Right atrium auricular region (tissue), 2 donors: ENCODE results near the gene THAP12. TPM values are rescaled to one million over a fixed set of nuclear protein-coding genes. Genes with fewer than 3 reads are reported as not detected.

Experiments used
- DNase-seq: peaks from one replicate; pipeline ENCODE4 v3.0.0-alpha.2; 2019; ENCODE audit warnings: low spot score
- H3K27ac ChIP-seq, 2 donors: fragments of 200-600 bp; sonication (generic); 1 replicate in 1 of 2; 2 replicates in 1 of 2; pipeline ENCODE4 v1.5.1; 2016 to 2019
- H3K27me3 ChIP-seq, 2 donors: fragments of 200-600 bp; sonication (generic); one replicate each; pipeline versions ENCODE4 v1.5.1 to v1.6.0; 2017 to 2019
- H3K36me3 ChIP-seq: fragments of 200-600 bp; sonication (generic); one replicate; pipeline ENCODE4 v1.5.1; 2016
- H3K4me1 ChIP-seq, 2 donors: fragments of 200-600 bp; sonication (generic); one replicate each; pipeline versions ENCODE4 v1.5.1 to v1.6.0; 2017 to 2019
- H3K4me3 ChIP-seq, 2 donors: fragments of 200-600 bp; sonication (generic); 1 replicate in 1 of 2; 2 replicates in 1 of 2; pipeline ENCODE4 v1.5.1; 2017 to 2019; ENCODE audit warnings: mild to moderate bottlenecking in 1 of 2, moderate library complexity in 1 of 2
- H3K9me3 ChIP-seq, 2 donors: fragments of 200-600 bp; sonication (generic); one replicate each; pipeline ENCODE4 v1.5.1; 2019
- CTCF ChIP-seq, 2 donors: fragments of 200-600 bp; sonication (generic); IDR thresholded peaks; one replicate each; pipeline ENCODE4 v1.5.1; 2019; ENCODE audit warnings: antibody characterized with exemption in 2 of 2
- total RNA-seq, 2 donors: library from RNA; depleted of rRNA; stranded (reverse); fragments of >200 nt; gene quantifications; one replicate each; pipeline ENCODE4 v1.1.0, GENCODE V29; 2016

Gene THAP12
- total RNA-seq, 2 donors from 2014 or later, result 15.1 to 16.2 TPM

GRCh38 chr11:76388408-76388807 is 7.5 kb upstream of the THAP12 start:
- H3K27ac ChIP-seq, result no peak overlapping the region
- H3K27me3 ChIP-seq, result no peaks in the 10 kb centered on the region
- no peaks in the 10 kb centered on the region for H3K4me1 ChIP-seq
- no peaks in the 10 kb centered on the region for H3K36me3 ChIP-seq
- no peak overlapping the region for H3K4me3 ChIP-seq
- H3K9me3 ChIP-seq, result no peaks in the 10 kb centered on the region
- DNase-seq, result no peak
- no peak for TF ChIP-seq CTCF (IDR thresholded peaks at IDR 0.05)

GRCh38 chr11:76385903-76386302 is 5.0 kb upstream of the THAP12 start:
- Histone ChIP-seq H3K4me3 (no peak overlapping the region), H3K4me1 (peaks cover 0 to 17% of the 10 kb centered on the region in 2 donors), H3K27me3 (no peaks in the 10 kb centered on the region), H3K36me3 (no peaks in the 10 kb centered on the region), H3K9me3 (no peaks in the 10 kb centered on the region), H3K27ac (no peak overlapping the region)
- no peak for TF ChIP-seq CTCF (IDR thresholded peaks at IDR 0.05)
- no peak for DNase-seq

GRCh38 chr11:76382209-76382608 is 1.3 kb upstream of the THAP12 start:
- H3K27me3 ChIP-seq, result no peaks in the 10 kb centered on the region
- H3K4me1 ChIP-seq, result peaks cover 0 to 32% of the 10 kb centered on the region in 2 donors
- H3K36me3 ChIP-seq, result no peaks in the 10 kb centered on the region
- no peak for DNase-seq
- TF ChIP-seq CTCF (IDR thresholded peaks at IDR 0.05), result no peak
- H3K9me3 ChIP-seq, result no peaks in the 10 kb centered on the region
- no peak overlapping the region for H3K4me3 ChIP-seq
- no peak overlapping the region for H3K27ac ChIP-seq

GRCh38 chr11:76380159-76380976 is 564 bp downstream of the THAP12 start:
- Histone ChIP-seq H3K27ac (peak overlapping the region; percentile 75 to 81), H3K4me1 (peaks cover 0 to 40% of the 10 kb centered on the region in 2 donors)

GRCh38 chr11:76379807-76380158 is 1.1 kb downstream of the THAP12 start:
- H3K27me3 ChIP-seq, result no peaks in the 10 kb centered on the region
- peak overlapping the region; percentile 66 to 95 for H3K4me3 ChIP-seq
- H3K4me1 ChIP-seq, result peaks cover 0 to 40% of the 10 kb centered on the region in 2 donors
- H3K36me3 ChIP-seq, result no peaks in the 10 kb centered on the region
- H3K27ac ChIP-seq, result peak overlapping the region in 1 of 2 donors; percentile 81
- no peak for TF ChIP-seq CTCF (IDR thresholded peaks at IDR 0.05)
- DNase-seq, result no peak
- no peaks in the 10 kb centered on the region for H3K9me3 ChIP-seq

More at GRCh38 chr11:76380159-76380976, 564 bp downstream of the THAP12 start:
- no peaks in the 10 kb centered on the region for H3K27me3 ChIP-seq
- TF ChIP-seq CTCF (IDR thresholded peaks at IDR 0.05), result no peak
- peak overlapping the region; percentile 66 to 95 for H3K4me3 ChIP-seq
- no peak for DNase-seq
- H3K9me3 ChIP-seq, result no peaks in the 10 kb centered on the region
- no peaks in the 10 kb centered on the region for H3K36me3 ChIP-seq
